NCI-H446 treated with DMSO at 0.1 percent for 48 hours (cell line): ENCODE measurements around the gene AMFR.

ENCODE experiments used
- DNase-seq: peaks from one replicate; lab custom pipeline; 2025; lab: John Stamatoyannopoulos, UW

The AMFR gene

DNA sequence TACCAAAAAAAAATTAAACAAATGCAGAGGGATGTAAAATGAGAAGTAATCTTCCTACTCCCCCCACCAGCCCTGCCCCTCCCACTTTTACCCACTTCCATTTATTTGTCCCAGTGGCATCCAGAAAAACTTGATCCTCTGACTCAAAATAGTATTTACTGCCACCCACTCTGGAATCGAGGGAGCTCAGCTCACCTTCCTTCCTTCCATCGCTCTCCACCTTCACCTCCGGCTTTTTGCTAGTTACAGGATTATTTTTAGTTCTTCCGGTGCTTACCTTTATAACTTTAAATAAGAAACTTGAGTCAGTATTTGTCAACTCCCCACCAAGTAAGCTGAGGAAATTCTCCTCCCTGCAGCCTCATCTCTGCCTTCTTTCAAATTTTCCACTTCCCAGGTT is 94.9 kb downstream of the AMFR start:
- DNase-seq = no peak

DNA sequence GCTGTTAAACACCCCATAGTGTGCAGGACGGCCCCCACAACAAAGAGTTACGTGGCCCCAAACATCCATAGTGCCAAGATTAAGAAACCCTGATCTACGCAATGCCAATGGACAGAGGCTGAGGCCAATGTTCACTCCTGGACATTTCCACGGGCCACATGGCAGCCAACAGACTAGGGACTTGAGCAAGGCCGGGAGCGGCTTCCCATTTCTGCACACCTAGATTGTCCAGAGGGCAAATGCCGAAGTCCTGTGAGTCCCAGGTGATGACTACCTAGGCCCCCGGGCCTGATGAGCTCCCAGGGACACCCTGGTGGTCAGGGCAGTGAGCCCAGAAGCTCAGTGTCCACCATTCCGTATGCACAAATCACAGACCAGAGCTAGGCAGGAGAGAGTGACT is 95.5 kb downstream of the AMFR start:
- DNase-seq = no peak

DNA sequence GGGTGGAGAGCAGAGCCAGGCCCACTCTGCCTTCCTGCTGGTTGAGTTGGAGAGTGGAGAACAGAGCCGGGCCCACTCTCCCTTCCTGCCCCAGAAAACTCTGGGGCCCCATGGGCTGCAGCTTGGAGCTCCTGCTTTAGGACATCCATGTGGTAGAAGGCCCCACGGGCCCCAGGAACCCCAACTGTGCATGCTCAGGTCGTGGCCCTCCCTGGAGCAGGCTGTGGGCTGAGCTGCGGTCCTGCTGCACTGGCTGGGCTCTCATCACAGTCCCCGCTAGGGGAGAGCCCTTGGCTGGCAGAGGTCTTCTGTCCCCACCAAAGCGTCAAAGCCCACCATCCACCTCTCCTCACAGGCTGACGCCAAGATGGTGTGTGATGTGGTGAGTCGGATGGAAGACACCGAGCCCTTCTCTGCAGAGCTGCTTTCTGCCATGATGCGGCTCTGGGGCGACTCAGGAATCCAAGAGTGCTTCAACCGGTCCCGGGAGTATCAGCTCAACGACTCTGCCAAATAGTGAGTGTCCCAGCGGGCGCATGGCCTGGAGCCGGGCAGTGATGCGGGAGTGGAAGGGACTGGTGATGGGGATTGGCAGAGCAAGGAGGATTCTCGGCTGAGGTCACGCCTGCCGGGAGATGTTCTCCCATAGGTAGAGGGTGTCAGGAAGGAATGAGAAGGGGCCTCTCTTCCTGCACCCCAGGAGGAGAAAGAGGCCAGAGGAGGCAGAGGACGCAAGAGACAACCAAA is 96.9 kb downstream of the AMFR start:
- no peak for DNase-seq

DNA sequence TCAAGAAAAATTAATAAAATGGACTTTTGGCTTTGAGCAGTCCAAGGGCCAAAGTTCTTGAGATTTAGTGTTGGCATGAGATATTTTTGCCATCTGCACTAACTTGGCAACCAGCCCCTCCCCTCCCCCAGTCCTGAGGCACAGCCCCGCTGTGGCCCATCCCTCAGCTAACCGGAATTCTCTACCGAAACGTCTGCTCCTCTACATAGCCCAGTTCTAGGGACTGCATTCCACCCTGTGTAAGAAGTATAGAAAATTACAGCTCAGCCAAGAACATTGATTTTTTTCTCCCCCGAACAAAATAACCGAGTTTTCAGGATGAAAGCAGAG is 97.5 kb downstream of the AMFR start:
- no peak for DNase-seq

DNA sequence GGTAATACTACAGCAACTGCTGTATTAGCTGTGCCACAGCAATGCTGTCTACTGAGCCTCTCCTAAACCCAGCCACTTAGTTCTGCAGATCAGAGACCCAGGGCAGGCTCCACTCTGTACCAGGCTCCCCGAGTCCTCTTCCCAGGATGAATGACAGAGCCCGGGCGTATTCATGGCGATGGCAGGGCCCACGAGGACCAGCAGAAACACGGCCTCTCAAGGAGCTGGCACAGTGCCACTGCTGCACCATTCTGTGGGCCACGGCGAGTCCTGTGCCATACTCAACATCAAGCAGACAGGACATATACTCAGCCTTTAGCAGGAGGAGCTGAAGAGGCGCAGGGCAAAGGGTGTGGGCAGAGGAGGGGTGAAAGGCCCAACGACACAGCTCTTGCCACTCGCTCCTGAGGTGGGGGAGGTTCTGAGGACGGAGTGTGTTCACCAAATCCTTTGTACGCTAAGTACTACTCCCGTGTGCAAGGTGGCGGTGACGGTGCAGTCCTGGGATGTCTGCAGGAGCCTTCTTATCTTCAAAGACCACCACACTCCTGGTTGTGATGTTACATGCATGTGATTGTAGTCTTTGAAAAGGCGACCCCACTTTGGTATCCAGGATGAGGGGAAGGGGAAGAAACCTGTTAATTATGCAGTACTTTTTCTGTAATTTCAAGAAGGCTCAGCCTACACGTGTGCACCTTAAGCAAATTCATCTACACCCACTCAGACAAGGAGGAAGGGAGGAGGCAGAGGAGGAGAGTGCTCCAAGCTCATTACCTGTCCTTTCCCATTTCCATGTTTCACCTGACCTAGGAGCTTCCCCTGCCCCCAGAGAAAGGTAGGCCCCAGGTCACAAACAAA is 98.0 kb downstream of the AMFR start:
- DNase-seq = no peak

DNA sequence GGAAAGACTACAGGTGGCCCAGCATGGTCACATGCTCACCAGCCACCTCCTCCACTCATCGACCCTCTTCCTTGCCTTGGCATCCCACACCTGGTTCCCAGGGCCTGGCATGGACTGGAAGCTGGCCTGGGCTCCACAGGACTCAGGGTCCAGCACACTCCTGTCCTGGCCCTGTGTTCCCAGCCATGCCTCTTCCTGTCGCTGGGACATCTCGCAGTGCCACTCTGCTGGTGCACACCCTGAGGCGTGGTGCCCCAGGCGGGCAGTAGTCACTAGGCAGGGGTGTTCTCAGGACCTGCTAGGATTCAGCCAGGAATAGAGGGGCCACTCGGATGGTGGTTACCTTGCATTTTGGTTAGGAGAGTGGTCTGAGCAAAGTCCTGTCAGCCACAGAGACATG is 99.4 kb downstream of the AMFR start:
- no peak for DNase-seq

DNA sequence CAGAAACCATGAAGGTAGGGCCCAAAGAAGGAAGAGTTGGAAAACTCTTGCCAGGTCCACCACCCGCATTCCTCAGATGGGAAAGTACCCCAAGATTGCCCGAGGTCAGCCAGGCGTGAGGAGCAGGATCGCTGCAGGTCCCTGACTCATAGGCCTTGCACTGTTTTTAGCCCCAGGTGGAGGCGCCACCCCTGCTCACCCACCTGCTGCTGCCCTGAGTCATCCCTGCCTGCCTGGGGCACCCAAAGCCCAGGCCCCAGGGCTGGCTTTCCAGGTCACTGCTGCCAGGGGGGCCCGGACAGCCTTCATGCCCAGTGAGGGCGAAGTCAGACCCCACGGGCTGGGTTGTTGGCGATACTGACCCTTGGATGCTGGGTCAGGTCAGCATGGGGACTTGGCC is 100.9 kb downstream of the AMFR start:
- DNase-seq = no peak

DNA sequence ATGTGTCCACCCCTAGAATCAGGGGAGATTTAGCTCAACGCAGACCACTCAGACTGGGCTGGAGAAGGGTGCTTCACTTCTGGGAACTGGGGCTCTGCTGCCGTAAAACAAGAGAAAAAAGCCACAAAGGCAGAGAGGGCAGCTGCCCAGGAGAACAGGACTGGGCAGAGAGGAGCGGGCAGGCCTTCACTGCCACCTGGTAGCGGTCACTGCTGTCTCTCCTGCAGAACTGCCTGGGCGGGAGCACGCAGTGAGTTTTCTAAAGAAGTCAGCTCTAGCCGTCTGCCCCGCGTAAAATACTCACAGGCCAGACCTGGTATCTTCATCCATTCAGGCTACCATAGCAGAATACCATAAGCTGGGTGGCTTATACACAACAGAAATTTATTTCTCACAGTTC is 103.8 kb downstream of the AMFR start:
- no peak for DNase-seq

DNA sequence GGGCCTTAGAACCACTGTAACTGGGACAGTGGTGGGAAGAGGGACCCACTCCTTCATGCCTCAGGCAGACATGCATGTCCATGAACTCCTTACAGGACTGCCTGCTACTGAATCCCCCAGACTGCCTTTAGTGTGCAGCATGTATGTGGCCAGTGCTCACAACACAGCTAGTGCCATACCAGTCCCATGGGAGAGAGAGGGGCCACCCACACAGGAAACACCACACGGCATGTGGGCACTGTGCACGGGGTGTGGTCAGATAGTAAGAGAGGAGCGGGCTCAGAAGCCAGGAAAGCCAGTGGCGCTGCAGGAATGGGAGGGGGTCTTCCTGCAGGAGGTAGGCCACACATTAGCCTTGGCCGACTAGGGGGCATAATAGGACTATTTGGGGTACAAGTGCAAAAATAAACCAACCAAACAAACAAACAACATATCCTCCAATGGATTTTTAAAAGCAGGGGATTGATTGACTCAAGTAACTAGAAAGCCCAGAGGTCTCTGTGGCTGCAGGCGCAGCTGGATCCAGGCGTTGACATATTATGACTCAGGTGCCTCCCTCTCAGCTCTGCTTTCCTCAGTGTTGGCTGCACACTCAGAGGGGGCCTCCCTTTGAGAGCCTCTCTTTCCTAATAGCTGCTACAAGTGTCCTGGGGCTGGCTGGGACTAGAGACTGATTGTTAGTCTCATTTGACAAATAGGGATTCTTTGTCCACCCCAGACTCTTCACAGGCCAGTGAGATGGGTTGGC is 104.4 kb downstream of the AMFR start:
- DNase-seq = no peak

DNA sequence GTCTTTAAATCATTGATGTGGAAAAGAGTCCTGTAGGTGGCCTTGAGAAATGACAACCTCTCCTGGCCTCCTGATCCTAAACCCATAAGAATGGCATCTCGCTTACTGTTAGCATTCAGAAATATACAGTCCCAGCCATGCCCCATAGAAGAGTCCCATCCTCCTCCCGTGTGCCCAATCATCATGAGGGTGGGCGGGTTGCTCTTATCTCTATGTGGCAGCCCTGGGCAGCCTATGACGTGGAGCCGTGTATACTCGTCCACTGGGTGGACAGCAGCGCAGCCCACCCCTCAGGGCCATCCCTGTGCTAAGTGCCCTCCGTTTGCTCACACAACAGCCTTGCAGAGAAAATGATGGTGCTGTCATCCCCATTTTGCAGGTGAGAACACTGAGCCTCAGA is 105.3 kb downstream of the AMFR start:
- no peak for DNase-seq

DNA sequence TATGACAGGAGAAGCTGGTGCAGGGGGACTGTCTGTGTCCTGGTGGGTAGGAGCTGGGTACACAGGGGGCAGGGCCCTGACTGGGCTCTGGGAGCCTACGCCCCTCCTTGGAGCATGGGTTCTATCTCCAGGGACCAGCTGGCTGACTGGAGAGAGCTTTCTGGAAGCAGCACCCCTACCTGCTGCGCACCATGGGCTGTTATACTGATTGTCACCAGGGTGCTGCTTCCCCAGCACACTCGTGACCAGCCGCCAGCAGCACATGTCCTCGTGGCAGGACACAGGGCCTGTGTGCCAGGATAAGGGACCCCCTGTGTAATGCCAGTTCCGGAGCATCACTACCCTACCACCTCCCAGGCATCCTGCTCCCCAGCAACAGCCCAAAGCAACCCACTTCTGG is 106.0 kb downstream of the AMFR start:
- no peak for DNase-seq

DNA sequence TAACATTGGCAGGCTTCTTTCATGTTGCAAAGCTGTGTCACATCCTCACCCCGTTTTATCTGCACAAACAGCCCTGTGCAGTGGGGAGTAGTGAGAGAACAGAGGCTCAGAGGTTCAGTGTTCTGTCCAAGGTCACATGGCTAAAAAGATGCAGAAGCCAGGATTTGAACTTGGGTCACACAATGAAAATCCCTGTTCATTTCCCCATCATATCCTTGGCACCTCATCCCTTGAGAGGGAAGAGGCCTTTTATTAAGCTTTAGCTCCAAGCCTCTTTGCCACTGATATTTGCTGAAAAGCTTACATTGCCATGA is 106.6 kb downstream of the AMFR start:
- DNase-seq = no peak

DNA sequence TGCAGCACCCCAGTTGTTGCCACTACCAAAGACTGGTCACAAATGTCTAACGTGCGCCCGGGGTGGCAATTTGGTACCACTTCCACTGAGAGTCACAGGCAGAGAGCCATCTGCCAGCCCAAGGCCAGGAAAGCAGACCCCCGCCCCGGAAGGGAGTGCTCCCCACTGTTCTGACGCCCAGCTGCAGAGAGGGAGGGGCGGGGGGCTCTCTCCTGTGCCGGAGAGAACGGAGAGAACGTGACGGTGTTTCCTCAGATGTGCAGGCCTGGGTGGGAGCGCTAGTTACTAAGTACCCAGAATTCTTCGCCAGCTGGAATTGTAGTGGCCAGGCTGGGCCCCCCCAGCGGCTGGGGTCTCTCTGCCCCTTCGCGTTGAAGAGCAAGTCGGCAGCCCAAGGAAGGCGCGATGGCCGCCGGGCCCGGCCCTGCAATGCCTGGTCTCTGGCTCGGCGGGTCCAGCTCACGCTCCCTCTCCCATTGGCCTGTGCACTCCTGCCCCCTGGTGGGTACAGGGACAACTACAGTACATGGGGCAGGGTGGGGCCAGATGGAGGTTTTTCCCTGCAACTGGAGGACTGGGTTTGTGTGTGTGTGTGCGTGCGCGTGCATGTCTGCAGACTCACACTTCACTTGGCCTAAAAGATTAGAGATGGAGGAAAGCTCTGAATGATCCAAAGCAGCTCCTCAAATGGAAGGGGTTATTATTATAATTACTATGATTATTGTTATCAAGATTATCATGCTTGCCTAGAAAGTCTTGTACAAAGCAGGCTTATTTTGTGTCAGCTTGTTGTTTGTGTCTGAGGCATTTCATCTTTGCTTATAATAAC is 107.1 kb downstream of the AMFR start:
- no peak for DNase-seq

DNA sequence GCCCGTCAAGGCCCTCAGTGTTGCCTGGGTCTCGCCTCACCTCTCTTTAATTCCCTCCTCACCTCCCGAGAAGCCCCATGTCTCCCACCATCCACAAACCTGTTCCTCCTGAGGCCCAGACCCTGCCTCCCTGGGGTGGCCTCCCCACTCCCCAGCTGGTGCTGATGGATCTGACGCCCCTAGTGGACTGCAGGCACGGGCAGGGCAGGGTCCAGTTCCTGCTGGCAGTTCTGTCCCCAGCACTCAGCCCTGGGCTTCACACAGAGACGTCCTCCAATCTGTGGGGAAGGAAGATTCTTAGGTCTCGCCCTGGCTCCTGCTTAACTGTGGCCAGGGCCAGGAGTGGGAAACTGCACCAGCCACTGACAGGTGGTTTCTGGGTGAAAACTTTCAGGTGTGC is 108.8 kb downstream of the AMFR start:
- DNase-seq = no peak

DNA sequence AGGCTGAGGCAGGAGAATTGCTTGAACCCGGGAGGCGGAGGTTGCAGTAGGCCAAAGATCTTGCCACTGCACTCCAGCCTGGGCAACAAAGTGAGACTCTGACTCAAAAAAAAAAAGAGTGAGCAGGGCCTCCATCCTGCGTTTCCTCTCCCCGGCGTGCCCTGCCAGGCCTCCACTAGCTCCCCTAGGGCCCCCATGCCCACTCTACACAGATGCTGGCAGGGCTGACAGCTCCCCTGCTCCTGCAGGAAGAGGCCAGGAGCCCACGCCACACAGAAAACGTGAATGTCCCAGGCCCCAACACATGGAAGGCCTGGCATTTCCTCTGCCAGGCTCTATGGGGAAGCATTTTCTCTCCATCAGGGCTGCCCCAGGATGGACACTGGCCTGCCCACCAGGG is 109.4 kb downstream of the AMFR start:
- no peak for DNase-seq

DNA sequence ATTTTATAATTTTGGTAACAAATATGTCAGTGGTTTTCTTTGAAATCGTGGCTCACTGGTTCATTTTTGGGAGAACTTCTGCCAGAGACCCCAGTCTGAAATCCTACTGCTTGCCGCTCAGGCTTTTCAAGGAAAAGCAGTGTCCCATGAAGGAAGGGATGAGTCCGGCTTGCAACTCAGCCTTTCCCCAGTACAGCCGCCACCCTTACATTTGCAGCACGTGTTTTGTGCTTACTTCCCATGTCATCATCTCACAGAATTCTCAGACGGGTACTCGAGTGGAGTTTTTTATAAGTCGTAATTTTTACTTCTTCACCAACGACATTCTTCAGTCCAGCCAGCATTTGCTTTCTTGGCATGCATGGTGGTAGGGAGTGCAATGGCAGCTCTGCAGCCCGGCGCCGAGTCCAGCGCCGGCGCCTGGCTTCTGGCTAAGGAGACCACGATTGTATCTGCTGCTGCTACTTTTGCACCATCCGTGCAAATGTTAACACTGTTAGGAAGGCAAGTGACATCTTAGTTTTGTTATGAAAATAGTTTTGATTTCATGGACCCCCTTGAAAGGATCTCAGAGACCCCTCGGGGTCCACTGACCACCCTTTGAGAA is 111.0 kb downstream of the AMFR start:
- DNase-seq = no peak

DNA sequence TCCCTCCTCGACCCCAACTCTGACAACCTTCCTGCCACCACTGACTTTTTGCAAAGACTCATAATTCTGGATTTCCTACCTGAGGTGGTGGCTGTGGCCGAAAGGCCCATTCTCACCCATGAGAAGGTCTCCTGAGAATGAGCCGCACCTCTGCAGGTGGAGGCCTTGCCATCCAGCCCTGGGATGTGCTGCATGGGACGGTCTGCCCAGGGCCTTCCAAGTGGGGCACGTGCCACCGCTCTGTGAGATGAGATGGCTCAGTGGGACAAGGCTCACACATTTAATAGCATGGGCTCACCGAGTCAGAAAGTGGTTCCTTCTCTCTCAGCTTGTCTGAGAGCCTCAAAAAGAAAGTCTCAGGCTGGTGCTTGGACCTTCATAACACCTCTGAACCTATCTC is 112.8 kb downstream of the AMFR start:
- no peak for DNase-seq

DNA sequence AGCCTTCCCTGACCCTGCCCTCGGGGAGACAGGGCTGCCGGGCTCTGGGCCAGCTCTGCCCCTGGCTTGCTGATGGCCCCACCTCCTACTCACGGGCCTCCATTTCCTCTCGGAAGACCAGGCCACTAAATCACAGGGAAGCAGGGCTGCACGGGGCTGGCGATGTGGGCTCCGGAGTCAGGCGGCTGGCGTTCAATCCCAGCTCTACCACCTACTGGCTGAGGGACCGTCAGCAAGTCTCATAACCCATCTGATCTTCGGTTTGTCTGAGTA is 113.4 kb downstream of the AMFR start:
- DNase-seq = no peak
